Measurements from ENCODE around the gene FSTL5. TPM values are rescaled to one million over a fixed set of nuclear protein-coding genes. Genes with fewer than 3 reads are reported as not detected.

Gene FSTL5
- total and polyA plus RNA-seq, 2 experiments from 2014 or later = 0.06 to 0.49 TPM

- DNase-seq (ENCODE audit: low spot score) (no peak), ATAC-seq (no peak)
- H3K27me3 ChIP-seq (ENCODE audit: insufficient read depth) = no peaks in the 10 kb centered on the region
- no peak overlapping the region for H3K27ac ChIP-seq (ENCODE audit: low read depth)
- H3K4me1 Mint-ChIP-seq = peaks cover 19% of the 10 kb centered on the region
- H3K27ac Mint-ChIP-seq = no peak overlapping the region
- H3K36me3 Mint-ChIP-seq (ENCODE audit: low read depth) = 0 out of 3 replicates have a peak, but pooled peaks cover 1% of the 10 kb centered on the region
- H3K9me3 Mint-ChIP-seq = no peaks in the 10 kb centered on the region
- H4K20me1 ChIP-seq (replicated peaks; ENCODE audit: insufficient read depth) = no peaks in the 10 kb centered on the region
- H2AFZ ChIP-seq = 0 out of 2 replicates have a peak overlapping the region, but pooled peaks have one; percentile 4
- TF ChIP-seq JUNB (IDR thresholded peaks at IDR 0.05; ENCODE audit: unreplicated experiment) (no peak), POLR2AphosphoS5 (IDR thresholded peaks at IDR 0.05; ENCODE audit: low read depth) (no peak), STAT1 (IDR thresholded peaks at IDR 0.05; ENCODE audit: unreplicated experiment) (no peak), ZNF331 (CRISPR knock-in tag; IDR thresholded peaks at IDR 0.05; ENCODE audit: low read depth) (no peak), CREB1 (CRISPR knock-in tag; IDR thresholded peaks at IDR 0.05; ENCODE audit: low read depth) (no peak), ETS1 (IDR thresholded peaks at IDR 0.05) (no peak)
- H3K4me3 Mint-ChIP-seq = no peak overlapping the region
- H3K4me1 ChIP-seq (ENCODE audit: insufficient read depth) = peaks cover 6% of the 10 kb centered on the region; the same call in 1 of the 2 replicates
- no peaks in the 10 kb centered on the region for H3K36me3 ChIP-seq (ENCODE audit: insufficient read depth)
- no peaks in the 10 kb centered on the region for H3K9me2 ChIP-seq (ENCODE audit: insufficient read depth)
- H3K79me2 ChIP-seq (replicated peaks; ENCODE audit: insufficient read depth) = no peaks in the 10 kb centered on the region
- no peak overlapping the region for H3K4me3 ChIP-seq
- H3F3A ChIP-seq (replicated peaks; ENCODE audit: low read depth) = no peaks in the 10 kb centered on the region
- H3K4me2 ChIP-seq = no peak overlapping the region
- no peaks in the 10 kb centered on the region for H3K27me3 Mint-ChIP-seq (ENCODE audit: insufficient read depth, low read depth, poor library complexity)
Observed at GRCh38 chr4:161581262-161582230, 582.3 kb downstream of the FSTL5 start.

- H3K9me2 ChIP-seq (ENCODE audit: insufficient read depth) = 0 out of 2 replicates have a peak, but pooled peaks cover 6% of the 10 kb centered on the region
- H3K27me3 ChIP-seq (ENCODE audit: insufficient read depth) = no peaks in the 10 kb centered on the region
- H4K20me1 ChIP-seq (replicated peaks; ENCODE audit: insufficient read depth) = no peaks in the 10 kb centered on the region
- H3K79me2 ChIP-seq (replicated peaks; ENCODE audit: insufficient read depth) = no peaks in the 10 kb centered on the region
- no peaks in the 10 kb centered on the region for H3K4me1 ChIP-seq (ENCODE audit: insufficient read depth)
- no peak overlapping the region for H3K27ac ChIP-seq (ENCODE audit: low read depth)
- no peaks in the 10 kb centered on the region for H3K36me3 ChIP-seq (ENCODE audit: insufficient read depth)
- Mint-ChIP-seq H3K27me3 (ENCODE audit: insufficient read depth, low read depth, poor library complexity) (no peaks in the 10 kb centered on the region), H3K4me1 (0 out of 3 replicates have a peak, but pooled peaks cover 2% of the 10 kb centered on the region), H3K36me3 (ENCODE audit: low read depth) (peaks cover 4% of the 10 kb centered on the region; the same call in 1 of the 3 replicates), H3K9me3 (peaks cover 8% of the 10 kb centered on the region), H3K4me3 (no peak overlapping the region), H3K27ac (no peak overlapping the region)
- ATAC-seq = no peak
- no peak overlapping the region for H3K4me3 ChIP-seq
- DNase-seq (ENCODE audit: low spot score) = no peak
- no peaks in the 10 kb centered on the region for H3F3A ChIP-seq (replicated peaks; ENCODE audit: low read depth)
- H3K4me2 ChIP-seq = no peak overlapping the region
- H2AFZ ChIP-seq = no peak overlapping the region; the same call in 1 of the 2 replicates
- TF ChIP-seq ETS1 (IDR thresholded peaks at IDR 0.05) = no peak
- no peak for TF ChIP-seq ZNF462 (CRISPR knock-in tag; IDR thresholded peaks at IDR 0.05)
- TF ChIP-seq NANOG (IDR thresholded peaks at IDR 0.05; ENCODE audit: borderline replicate concordance) = no peak
- TF ChIP-seq ZNF331 (CRISPR knock-in tag; IDR thresholded peaks at IDR 0.05; ENCODE audit: low read depth) = no peak
- TF ChIP-seq CREB1 (CRISPR knock-in tag; IDR thresholded peaks at IDR 0.05; ENCODE audit: low read depth) = no peak
- TF ChIP-seq EZH2phosphoT487 (IDR thresholded peaks at IDR 0.05; ENCODE audit: unreplicated experiment) = no peak
- no peak for TF ChIP-seq STAT1 (IDR thresholded peaks at IDR 0.05; ENCODE audit: unreplicated experiment)
- TF ChIP-seq POLR2AphosphoS5 (IDR thresholded peaks at IDR 0.05; ENCODE audit: low read depth) = no peak
- no peak for TF ChIP-seq ZNF114 (CRISPR knock-in tag; IDR thresholded peaks at IDR 0.05)
Observed at GRCh38 chr4:161577579-161578301, 586.1 kb downstream of the FSTL5 start.
